ENCODE data around the gene BCAP29.

Gene BCAP29

GRCh38 chr7:107605218-107605815, 25.3 kb downstream of the BCAP29 start:
- TF ChIP-seq, protein P1, sequence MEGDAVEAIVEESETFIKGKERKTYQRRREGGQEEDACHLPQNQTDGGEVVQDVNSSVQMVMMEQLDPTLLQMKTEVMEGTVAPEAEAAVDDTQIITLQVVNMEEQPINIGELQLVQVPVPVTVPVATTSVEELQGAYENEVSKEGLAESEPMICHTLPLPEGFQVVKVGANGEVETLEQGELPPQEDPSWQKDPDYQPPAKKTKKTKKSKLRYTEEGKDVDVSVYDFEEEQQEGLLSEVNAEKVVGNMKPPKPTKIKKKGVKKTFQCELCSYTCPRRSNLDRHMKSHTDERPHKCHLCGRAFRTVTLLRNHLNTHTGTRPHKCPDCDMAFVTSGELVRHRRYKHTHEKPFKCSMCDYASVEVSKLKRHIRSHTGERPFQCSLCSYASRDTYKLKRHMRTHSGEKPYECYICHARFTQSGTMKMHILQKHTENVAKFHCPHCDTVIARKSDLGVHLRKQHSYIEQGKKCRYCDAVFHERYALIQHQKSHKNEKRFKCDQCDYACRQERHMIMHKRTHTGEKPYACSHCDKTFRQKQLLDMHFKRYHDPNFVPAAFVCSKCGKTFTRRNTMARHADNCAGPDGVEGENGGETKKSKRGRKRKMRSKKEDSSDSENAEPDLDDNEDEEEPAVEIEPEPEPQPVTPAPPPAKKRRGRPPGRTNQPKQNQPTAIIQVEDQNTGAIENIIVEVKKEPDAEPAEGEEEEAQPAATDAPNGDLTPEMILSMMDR (IDR thresholded peaks at IDR 0.05; ENCODE audit: borderline replicate concordance, insufficient read depth, low read depth, low read length) = no peak
- H3K4me3 ChIP-seq (ENCODE audit: low read depth, low read length) = no peak overlapping the region

DNA sequence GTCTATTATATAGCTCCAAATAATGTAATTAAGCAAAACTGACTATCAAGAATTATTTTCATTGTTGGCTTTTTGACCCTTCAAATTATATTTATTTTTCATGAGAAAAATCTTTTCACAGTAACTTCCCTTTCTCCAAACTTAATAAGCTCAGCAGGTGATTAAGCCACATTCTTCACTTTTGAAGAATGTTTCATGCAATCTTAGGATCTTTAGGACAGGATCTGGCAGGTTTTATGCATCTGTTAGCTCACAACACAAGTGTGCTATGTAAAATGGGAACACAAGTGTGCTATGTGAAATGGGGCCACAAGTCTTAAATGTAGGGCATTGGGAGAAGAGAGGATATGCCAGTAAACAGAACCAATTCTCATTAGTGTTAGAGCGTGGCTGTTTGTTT, 26.3 kb downstream of the BCAP29 start:
- no peak overlapping the region for H3K4me3 ChIP-seq (ENCODE audit: low read depth, low read length)
- TF ChIP-seq, protein P1 (IDR thresholded peaks at IDR 0.05; ENCODE audit: borderline replicate concordance, insufficient read depth, low read depth, low read length) = no peak

DNA sequence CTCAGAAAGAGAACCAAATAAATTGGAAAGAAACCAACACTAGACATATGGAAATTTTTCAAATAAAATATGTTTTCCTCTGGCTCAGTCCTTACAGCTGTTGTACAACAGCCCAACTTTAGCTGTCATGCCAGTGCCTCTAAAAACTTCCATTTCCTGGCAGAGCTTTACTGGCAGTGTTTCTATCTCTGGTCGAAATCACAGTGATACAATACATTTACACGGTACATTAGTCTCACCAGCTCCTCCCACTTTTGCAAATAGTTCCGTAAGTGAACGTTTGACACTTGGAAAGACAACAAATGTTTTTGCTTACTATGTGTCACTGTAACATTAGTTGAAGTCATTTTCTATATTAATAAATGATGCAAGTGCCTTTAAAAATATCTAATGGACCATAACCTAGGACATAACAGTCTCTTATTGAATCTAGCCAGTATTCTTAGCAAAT, 29.8 kb downstream of the BCAP29 start:
- H3K4me3 ChIP-seq (ENCODE audit: low read depth, low read length) = no peak overlapping the region
- TF ChIP-seq, protein P1 (IDR thresholded peaks at IDR 0.05; ENCODE audit: borderline replicate concordance, insufficient read depth, low read depth, low read length) = no peak

DNA sequence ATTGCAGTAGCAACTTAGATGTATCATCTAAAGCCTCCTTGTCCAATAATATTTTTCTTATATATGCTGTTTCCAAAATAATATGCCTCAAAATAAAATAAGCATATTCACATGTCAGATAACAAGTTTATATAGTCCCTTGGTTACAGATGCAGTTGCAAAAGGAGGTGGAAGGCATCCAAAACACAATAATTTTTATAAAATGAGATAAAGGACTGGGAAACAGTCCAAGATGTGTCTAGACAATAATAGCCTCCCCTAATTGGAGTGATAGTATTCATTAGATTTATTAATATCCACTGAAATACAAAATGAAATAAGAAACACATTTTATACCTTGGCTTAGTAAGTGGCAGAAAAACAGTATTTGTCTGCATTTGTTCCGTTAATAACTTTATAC, 30.3 kb downstream of the BCAP29 start:
- no peak overlapping the region for H3K4me3 ChIP-seq (ENCODE audit: low read depth, low read length)
- TF ChIP-seq, protein P1 (IDR thresholded peaks at IDR 0.05; ENCODE audit: borderline replicate concordance, insufficient read depth, low read depth, low read length) = no peak

DNA sequence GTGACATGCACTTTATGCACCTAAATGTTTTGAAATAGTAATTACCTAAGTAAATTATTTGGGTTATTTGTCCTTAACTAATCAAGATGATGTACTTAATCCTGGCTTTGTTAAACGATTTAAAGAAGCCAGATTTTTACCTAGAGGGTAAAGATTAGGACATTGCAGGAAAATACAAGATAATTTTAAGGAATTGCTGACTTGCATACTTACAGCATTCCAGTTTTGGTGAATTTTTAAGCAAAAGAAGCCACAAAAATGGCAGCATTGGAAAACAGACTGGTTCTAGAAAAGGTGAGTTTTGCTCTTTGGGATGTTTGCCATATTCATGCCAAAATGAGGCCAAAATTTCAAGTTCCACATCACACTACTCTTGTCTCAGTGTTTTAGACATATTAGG, 33.4 kb downstream of the BCAP29 start:
- H3K4me3 ChIP-seq (ENCODE audit: low read depth, low read length) = no peak overlapping the region
- TF ChIP-seq, protein P1 (IDR thresholded peaks at IDR 0.05; ENCODE audit: borderline replicate concordance, insufficient read depth, low read depth, low read length) = no peak

GRCh38 chr7:107613948-107614347, 33.9 kb downstream of the BCAP29 start:
- TF ChIP-seq, protein P1 (IDR thresholded peaks at IDR 0.05; ENCODE audit: borderline replicate concordance, insufficient read depth, low read depth, low read length) = no peak
- no peak overlapping the region for H3K4me3 ChIP-seq (ENCODE audit: low read depth, low read length)

- H3K4me3 ChIP-seq (ENCODE audit: low read depth, low read length) = no peak overlapping the region
- TF ChIP-seq, protein P1 (IDR thresholded peaks at IDR 0.05; ENCODE audit: borderline replicate concordance, insufficient read depth, low read depth, low read length) = no peak
Measured at GRCh38 chr7:107614425-107614824, 34.4 kb downstream of the BCAP29 start.

All from GM12875 (cell line).